ENCODE measurements around the gene ABCA12.

Gene ABCA12

DNA sequence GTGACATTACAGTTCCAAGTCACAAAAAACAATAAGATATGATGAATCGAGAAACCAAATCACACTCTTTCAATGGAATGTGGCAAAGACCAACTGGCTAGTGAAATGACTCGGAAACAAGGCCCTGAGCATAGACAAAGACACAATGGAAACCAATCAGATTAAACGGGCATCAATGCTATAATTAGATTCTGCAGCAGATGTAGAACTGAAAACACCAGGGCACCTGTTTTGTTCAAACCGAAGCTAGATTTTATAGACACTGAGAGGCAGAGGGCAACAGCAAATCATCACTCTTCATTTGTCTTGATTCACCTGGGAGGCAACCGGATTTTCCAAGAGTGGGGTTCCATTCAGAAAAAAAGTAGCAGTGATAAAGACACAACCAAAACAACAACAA lies 236.1 kb downstream of the ABCA12 start:
- peak; percentile 75 for DNase-seq

- peak; percentile 24 for DNase-seq
These were observed 238.7 kb downstream of the ABCA12 start for GRCh38 chr2:214899751-214900150.

- no peak for DNase-seq
These were observed 242.2 kb downstream of the ABCA12 start for GRCh38 chr2:214896274-214896673.

DNA sequence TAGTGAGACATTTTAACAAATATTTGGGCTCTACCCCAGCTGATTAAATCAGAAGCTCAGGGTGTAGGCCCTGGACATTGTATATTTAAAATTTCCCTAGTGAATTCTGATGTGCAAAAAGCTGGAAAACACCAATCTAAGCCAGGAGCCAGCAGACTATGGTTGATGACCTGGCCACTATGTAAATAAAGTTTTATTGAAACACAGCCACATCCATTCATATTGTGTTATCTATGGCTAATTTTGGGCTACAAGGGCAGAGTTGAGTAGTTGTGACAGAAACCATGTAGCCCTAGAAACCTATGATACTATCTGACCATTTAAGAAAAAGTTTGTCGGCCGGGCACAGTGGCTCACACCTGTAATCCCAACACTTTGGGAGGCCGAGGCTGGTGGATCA lies 243.0 kb downstream of the ABCA12 start:
- DNase-seq: no peak

GRCh38 chr2:214889301-214889700 lies 249.1 kb downstream of the ABCA12 start:
- no peak for DNase-seq

GRCh38 chr2:214881647-214882202 lies 256.7 kb downstream of the ABCA12 start:
- DNase-seq: no peak

Measured in NCI-H774 (cell line).